Thoracic aorta (tissue), 2 donors: Measurements from ENCODE around the gene ECHDC3. TPM values are rescaled to one million over a fixed set of nuclear protein-coding genes. Genes with fewer than 3 reads are reported as not detected.

Source experiments
- ATAC-seq: fragments of 150-250 bp; one replicate; pipeline ENCODE4 v1.8.0; 2017; ENCODE audit warnings: low read depth; ENCODE audit not compliant: insufficient number of reproducible peaks, low FRiP score
- DNase-seq: peaks from one replicate; pipeline ENCODE4 v3.0.0-alpha.2; 2020; ENCODE audit warnings: low spot score
- H3K27ac ChIP-seq, 2 donors: fragments of 200-600 bp; sonication (generic); 1 replicate in 1 of 2; 2 replicates in 1 of 2; pipeline ENCODE4 v1.5.1; 2016; ENCODE audit warnings: mild to moderate bottlenecking in 2 of 2, moderate library complexity in 2 of 2
- H3K27me3 ChIP-seq: fragments of 200-600 bp; sonication (generic); replicated peaks from 2 replicates; pipeline ENCODE4 v1.6.0; 2016; ENCODE audit warnings: mild to moderate bottlenecking; ENCODE audit not compliant: insufficient read depth
- H3K36me3 ChIP-seq: fragments of 200-600 bp; sonication (generic); one replicate; pipeline ENCODE4 v1.5.1; 2016
- H3K4me1 ChIP-seq, 2 donors: fragments of 200-600 bp; sonication (generic); 1 replicate in 1 of 2; 2 replicates in 1 of 2; pipeline versions ENCODE4 v1.5.1 to v1.6.0; 2016; ENCODE audit warnings: low read depth in 2 of 2, mild to moderate bottlenecking in 1 of 2; ENCODE audit not compliant: control insufficient read depth in 1 of 2
- H3K4me3 ChIP-seq: fragments of 200-600 bp; sonication (generic); 2 replicates; pipeline ENCODE4 v1.5.1; 2016; ENCODE audit warnings: mild to moderate bottlenecking
- H3K9me3 ChIP-seq: fragments of 200-600 bp; sonication (generic); 2 replicates; pipeline ENCODE4 v1.5.1; 2016
- total RNA-seq, 2 donors: library from RNA; depleted of rRNA; stranded (reverse); fragments of >200 nt; gene quantifications; one replicate each; pipeline versions ENCODE4 v1.1.0 to v1.2.3, GENCODE V29; 2016
- TF ChIP-seq, protein P1 (sequence below): fragments of 200-600 bp; sonication (generic); IDR thresholded peaks from one replicate; pipeline ENCODE4 v1.5.1; 2019; ENCODE audit warnings: antibody characterized with exemption

The ECHDC3 gene
- total RNA-seq, 2 donors from 2014 or later: 12.2 to 21.2 TPM

DNA sequence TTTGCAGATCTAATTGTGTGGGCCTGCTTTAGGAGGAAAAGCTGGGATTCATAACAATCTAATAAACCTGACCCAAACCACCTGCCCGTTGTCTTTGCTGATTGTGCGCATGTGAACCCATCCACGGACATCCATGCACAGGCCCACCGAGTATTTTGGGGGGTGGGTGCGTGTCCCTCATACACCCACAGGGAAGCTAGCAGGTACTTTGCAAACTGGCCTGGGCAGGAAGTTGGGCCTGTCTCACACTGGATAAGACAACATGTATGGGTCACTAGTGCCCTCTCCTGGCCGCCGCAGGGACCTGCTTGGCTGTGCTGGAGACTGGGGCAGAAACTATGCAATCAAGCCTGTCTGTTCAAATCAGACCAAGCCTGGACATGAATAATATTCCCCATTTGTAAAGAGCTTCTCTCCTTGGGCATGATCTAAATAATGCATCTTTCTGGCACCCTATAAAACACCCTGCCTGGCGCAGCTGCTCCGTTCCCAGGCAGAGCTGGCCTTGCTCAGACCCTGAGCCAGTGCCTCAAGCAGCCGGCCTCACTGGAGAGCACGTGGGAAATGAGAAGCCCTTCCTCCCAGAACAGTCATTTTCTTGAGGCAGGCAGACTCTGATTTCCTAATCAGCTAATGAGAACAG lies 15.8 kb downstream of the ECHDC3 start:
- peak; percentile 67 for DNase-seq
- H3K4me3 ChIP-seq: no peak overlapping the region
- TF ChIP-seq, protein P1, sequence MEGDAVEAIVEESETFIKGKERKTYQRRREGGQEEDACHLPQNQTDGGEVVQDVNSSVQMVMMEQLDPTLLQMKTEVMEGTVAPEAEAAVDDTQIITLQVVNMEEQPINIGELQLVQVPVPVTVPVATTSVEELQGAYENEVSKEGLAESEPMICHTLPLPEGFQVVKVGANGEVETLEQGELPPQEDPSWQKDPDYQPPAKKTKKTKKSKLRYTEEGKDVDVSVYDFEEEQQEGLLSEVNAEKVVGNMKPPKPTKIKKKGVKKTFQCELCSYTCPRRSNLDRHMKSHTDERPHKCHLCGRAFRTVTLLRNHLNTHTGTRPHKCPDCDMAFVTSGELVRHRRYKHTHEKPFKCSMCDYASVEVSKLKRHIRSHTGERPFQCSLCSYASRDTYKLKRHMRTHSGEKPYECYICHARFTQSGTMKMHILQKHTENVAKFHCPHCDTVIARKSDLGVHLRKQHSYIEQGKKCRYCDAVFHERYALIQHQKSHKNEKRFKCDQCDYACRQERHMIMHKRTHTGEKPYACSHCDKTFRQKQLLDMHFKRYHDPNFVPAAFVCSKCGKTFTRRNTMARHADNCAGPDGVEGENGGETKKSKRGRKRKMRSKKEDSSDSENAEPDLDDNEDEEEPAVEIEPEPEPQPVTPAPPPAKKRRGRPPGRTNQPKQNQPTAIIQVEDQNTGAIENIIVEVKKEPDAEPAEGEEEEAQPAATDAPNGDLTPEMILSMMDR: peak; percentile 82
- no peaks in the 10 kb centered on the region for H3K27me3 ChIP-seq
- no peaks in the 10 kb centered on the region for H3K9me3 ChIP-seq
- H3K27ac ChIP-seq: peak overlapping the region; percentile 69 to 70
- H3K36me3 ChIP-seq: peaks cover 5% of the 10 kb centered on the region
- H3K4me1 ChIP-seq: peaks cover 3 to 22% of the 10 kb centered on the region in 2 donors
- no peak for ATAC-seq

DNA sequence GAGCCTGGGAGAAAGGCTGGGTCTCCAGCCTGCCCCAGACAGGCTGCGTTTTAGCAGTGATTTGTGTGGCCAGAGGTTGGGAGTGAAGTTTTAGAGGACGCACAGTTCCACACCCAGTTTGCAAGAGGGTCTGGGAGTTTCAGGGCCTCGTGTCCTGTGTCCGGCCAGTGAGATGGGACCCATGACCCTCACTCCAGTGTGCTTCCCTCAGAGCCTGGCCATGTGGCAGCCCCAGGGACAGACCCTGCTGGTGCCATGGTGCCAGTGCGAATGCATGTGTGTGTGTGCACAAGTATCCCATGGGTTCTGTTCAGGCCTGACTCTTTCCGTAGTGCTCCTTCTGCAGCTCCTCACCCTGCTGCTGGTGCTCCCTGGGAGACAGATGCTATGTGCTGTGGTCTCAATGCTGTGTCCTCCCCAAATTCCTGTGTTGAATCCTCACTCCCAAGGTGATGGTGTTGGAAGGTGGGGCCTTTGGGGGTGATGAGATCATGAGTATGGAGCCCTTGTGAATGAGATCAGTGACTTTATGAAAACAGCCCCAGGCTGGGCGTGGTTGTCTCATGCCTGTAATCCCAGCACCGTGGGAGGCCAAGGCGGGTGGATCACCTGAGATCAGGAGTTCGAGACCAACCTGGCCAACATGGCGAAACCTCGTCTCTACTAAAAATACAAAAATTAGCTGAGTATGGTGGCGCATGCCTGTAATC lies 16.5 kb downstream of the ECHDC3 start:
- ATAC-seq: no peak

DNA sequence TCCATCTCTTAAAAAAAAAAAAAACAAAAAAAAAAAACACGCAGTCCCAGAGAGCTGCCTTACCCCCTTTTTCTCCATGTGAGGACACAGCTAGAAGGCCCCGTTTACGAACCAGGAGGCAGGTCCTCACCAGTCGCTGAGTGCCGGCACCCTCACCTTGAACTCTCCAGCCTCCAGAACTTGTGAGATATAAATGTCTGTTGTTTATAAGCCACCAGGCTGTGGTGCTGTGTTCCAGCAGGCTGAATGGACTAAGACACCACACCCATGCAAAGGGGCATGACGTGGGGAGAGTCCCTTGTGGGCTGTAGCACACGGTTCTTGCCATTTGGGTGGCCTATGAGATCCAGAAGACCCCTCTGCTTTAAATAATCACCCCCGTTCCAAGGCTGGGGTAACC lies 17.2 kb downstream of the ECHDC3 start:
- ATAC-seq (no peak), DNase-seq (no peak)
- H3K4me3 ChIP-seq: no peak overlapping the region
- H3K36me3 ChIP-seq: peaks cover 11% of the 10 kb centered on the region
- no peaks in the 10 kb centered on the region for H3K9me3 ChIP-seq
- peaks cover 3 to 22% of the 10 kb centered on the region in 2 donors for H3K4me1 ChIP-seq
- no peak overlapping the region for H3K27ac ChIP-seq
- TF ChIP-seq, protein P1: no peak
- H3K27me3 ChIP-seq: no peaks in the 10 kb centered on the region

More for the DNA sequence above, 16.5 kb downstream of the ECHDC3 start:
- DNase-seq: no peak
- H3K27me3 ChIP-seq: no peaks in the 10 kb centered on the region
- H3K4me3 ChIP-seq: no peak overlapping the region
- H3K9me3 ChIP-seq: no peaks in the 10 kb centered on the region
- peak overlapping the region in 1 of 2 donors; percentile 70 for H3K27ac ChIP-seq
- TF ChIP-seq, protein P1: no peak
- H3K4me1 ChIP-seq: peaks cover 3 to 22% of the 10 kb centered on the region in 2 donors
- H3K36me3 ChIP-seq: peaks cover 7% of the 10 kb centered on the region

DNA sequence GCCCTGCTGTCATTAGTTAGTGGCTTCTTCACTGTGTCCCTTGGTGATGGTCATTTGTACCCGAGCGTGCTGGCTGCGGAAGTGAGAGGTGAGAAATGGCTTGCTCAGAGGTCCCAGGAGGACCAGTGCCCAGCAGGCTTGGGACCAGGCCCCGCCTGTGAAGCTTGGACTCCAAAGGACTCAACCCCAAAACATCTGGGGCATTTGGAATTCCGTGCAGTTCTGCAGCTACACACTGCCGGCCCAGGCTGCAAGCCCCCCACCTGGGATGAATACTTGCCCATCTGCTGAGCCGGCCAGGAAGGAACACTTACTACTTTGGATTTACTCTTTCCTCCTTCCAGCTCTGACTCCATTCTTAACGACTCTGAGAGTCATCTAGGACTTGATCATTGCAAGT lies 18.0 kb downstream of the ECHDC3 start:
- peaks cover 11% of the 10 kb centered on the region for H3K36me3 ChIP-seq
- no peaks in the 10 kb centered on the region for H3K27me3 ChIP-seq
- TF ChIP-seq, protein P1: no peak
- peaks cover 3 to 22% of the 10 kb centered on the region in 2 donors for H3K4me1 ChIP-seq
- H3K27ac ChIP-seq: no peak overlapping the region
- ATAC-seq (no peak), DNase-seq (no peak)
- no peak overlapping the region for H3K4me3 ChIP-seq
- H3K9me3 ChIP-seq: no peaks in the 10 kb centered on the region

DNA sequence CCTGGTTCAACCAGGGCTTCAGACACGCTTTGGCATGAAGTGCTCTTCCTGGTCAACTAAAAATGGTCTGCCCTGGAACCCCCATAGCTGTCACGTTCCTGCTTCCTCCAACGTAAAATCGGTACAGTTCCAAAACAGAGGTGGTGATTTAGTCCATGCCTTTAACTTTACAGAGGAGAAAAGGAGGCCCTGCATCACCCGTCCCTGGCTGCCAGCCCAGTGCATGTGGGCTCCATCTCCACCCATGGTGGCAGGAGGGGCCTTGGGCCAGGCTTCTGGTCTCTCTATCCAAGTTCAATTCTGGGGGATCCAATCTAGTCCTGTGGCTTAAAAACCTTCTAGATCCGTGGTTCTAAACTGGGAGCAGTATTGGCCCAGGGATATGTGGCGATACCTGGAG lies 18.7 kb downstream of the ECHDC3 start:
- H3K4me3 ChIP-seq: no peak overlapping the region
- H3K9me3 ChIP-seq: no peaks in the 10 kb centered on the region
- H3K27ac ChIP-seq: no peak overlapping the region
- ATAC-seq: no peak
- TF ChIP-seq, protein P1: no peak
- no peak for DNase-seq
- H3K36me3 ChIP-seq: peaks cover 11% of the 10 kb centered on the region
- H3K4me1 ChIP-seq: peaks cover 3 to 22% of the 10 kb centered on the region in 2 donors
- H3K27me3 ChIP-seq: no peaks in the 10 kb centered on the region
